K562 (cell line): ENCODE results near the gene ZNF628. TPM values are rescaled to one million over a fixed set of nuclear protein-coding genes. Genes with fewer than 3 reads are reported as not detected.
A peak's percentile ranks its signal among the peaks of the same experiment; 100 is the strongest.

Experiments used
- ATAC-seq: fragments of 200-7000 bp; cut with Tn5 transposase; 3 replicates; pipeline ENCODE4 v1.9.1; 2020; ENCODE audit warnings: moderate library complexity
- BruUV-seq: library from RNA; stranded (reverse); fragments of 400-500 nt; replicated peaks from 2 replicates; lab custom pipeline; 2021; lab: Mats Ljungman, UMichigan
- CTCF ChIA-PET: fragments of 300-600 bp; formaldehyde crosslinking; extraction: SDS; loops from one replicate; lab custom pipeline; 2021; ENCODE audit warnings: low intra/inter-chr PET ratio; lab: Yijun Ruan, JAX
- POLR2A ChIA-PET: fragments of 300-600, 350-650 bp; sonication (Branson Sonifier 250); formaldehyde crosslinking; extraction: SDS; loops from one replicate; lab custom pipeline; 2021; ENCODE audit warnings: antibody characterized with exemption, inconsistent platforms; lab: Yijun Ruan, JAX
- DNase-seq, 4 experiments: peaks; one replicate each; pipeline versions ENCODE4 v3.0.0 to v3.0.0-alpha.2; 2011 to 2018; ENCODE audit warnings: low spot score in 3 of 4, mixed read lengths in 3 of 4; ENCODE audit errors: extremely low read depth in 1 of 4
- FAIRE-seq: peaks from 2 replicates; lab custom pipeline; 2011; peaks lifted over from hg19 to GRCh38; lab: Jason Lieb, UNC
- H2AFZ ChIP-seq: 2 replicates; pipeline ENCODE4 v1.6.0; 2011; ENCODE audit warnings: low read depth, low read length, control low read depth, inconsistent platforms
- H3K27ac ChIP-seq: fragments of 200-600 bp; 3 replicates; pipeline ENCODE4 v1.8.0; 2011; ENCODE audit warnings: low read depth, mild to moderate bottlenecking, control low read depth, inconsistent platforms, low read length, moderate library complexity, mixed read lengths; ENCODE audit errors: extremely low read depth
- H3K27me3 ChIP-seq, 2 experiments: fragments of 300-600 bp in 1 of 2; 2 replicates in 1 of 2; 3 replicates in 1 of 2; pipeline versions ENCODE4 v1.6.0 to v1.8.0; 2011; ENCODE audit warnings: inconsistent platforms in 2 of 2, low read length in 2 of 2, mild to moderate bottlenecking in 1 of 2, mixed read lengths in 1 of 2, moderate library complexity in 1 of 2; ENCODE audit not compliant: control insufficient read depth in 2 of 2, insufficient read depth in 2 of 2
- H3K36me3 ChIP-seq: fragments of 300-600 bp; 3 replicates; pipeline ENCODE4 v1.8.0; 2011; ENCODE audit warnings: mild to moderate bottlenecking, low read length, inconsistent platforms; ENCODE audit not compliant: control insufficient read depth, insufficient read depth
- H3K4me1 ChIP-seq, 2 experiments: fragments of 200-600 bp in 1 of 2; replicated peaks in 1 of 2; 2 replicates in 1 of 2; 3 replicates in 1 of 2; pipeline versions ENCODE4 v1.5.1 to v1.8.0; 2011; ENCODE audit warnings: inconsistent platforms in 2 of 2, low read length in 2 of 2, mild to moderate bottlenecking in 1 of 2, mixed read lengths in 1 of 2, moderate library complexity in 1 of 2; ENCODE audit not compliant: control insufficient read depth in 2 of 2, insufficient read depth in 2 of 2
- H3K4me2 ChIP-seq: 2 replicates; pipeline ENCODE4 v1.6.1; 2011; ENCODE audit warnings: low read length, control low read depth, inconsistent platforms, mixed read lengths; ENCODE audit not compliant: insufficient read depth
- H3K4me3 ChIP-seq: fragments of 200-600 bp; sonication (generic), shearing (Covaris generic); 2 replicates; pipeline ENCODE4 v1.5.1; 2016; ENCODE audit warnings: control low read depth, inconsistent platforms
- H3K79me2 ChIP-seq: fragments of 200-600 bp; 3 replicates; pipeline ENCODE4 v1.8.0; 2011; ENCODE audit warnings: low read length, inconsistent platforms; ENCODE audit not compliant: control insufficient read depth, insufficient read depth
- H3K9ac ChIP-seq, 2 experiments: 2 replicates each; pipeline versions ENCODE4 v1.6.0 to v1.6.1; 2011; ENCODE audit warnings: low read depth in 2 of 2, low read length in 2 of 2, control low read depth in 1 of 2, inconsistent platforms in 1 of 2, mild to moderate bottlenecking in 1 of 2, mixed read lengths in 1 of 2; ENCODE audit not compliant: insufficient read depth in 1 of 2
- H3K9me1 ChIP-seq: one replicate; pipeline ENCODE4 v1.6.0; 2011; ENCODE audit warnings: inconsistent platforms, mild to moderate bottlenecking, low read length, moderate library complexity; ENCODE audit not compliant: control insufficient read depth, insufficient read depth
- H3K9me3 ChIP-seq: replicated peaks from 2 replicates; pipeline ENCODE4 v1.5.1; 2011; ENCODE audit warnings: low read depth, low read length, inconsistent platforms; ENCODE audit not compliant: control insufficient read depth, insufficient read depth
- H4K20me1 ChIP-seq: replicated peaks from 2 replicates; pipeline ENCODE4 v1.6.1; 2011; ENCODE audit warnings: low read length, inconsistent platforms, mixed read lengths; ENCODE audit not compliant: control insufficient read depth, insufficient read depth
- CXXC5 ChIP-seq: fragments of 250-450 bp; sonication (Bioruptor Pico); IDR thresholded peaks from 2 replicates; pipeline ENCODE4 v1.8.0; 2022; ENCODE audit warnings: inconsistent platforms, mild to moderate bottlenecking, moderate library complexity
- FIP1L1 ChIP-seq: fragments of 200-400 bp; formaldehyde crosslinking; IDR thresholded peaks from 2 replicates; pipeline ENCODE4 v1.6.1; 2018; ENCODE audit warnings: mild to moderate bottlenecking, low read depth, low read length; ENCODE audit not compliant: poor library complexity, severe bottlenecking
- HES1 ChIP-seq: fragments of 450-650 bp; IDR thresholded peaks from 2 replicates; pipeline ENCODE4 v1.6.1; 2016; ENCODE audit warnings: low read depth, mild to moderate bottlenecking, moderate library complexity
- HNRNPL ChIP-seq: fragments of 200-400 bp; formaldehyde crosslinking; IDR thresholded peaks from 2 replicates; pipeline ENCODE4 v1.6.1; 2017; ENCODE audit warnings: low read depth, mild to moderate bottlenecking, low read length
- MAFK ChIP-seq: IDR thresholded peaks from 2 replicates; pipeline ENCODE4 v1.6.1; 2011; ENCODE audit warnings: low read length, improper control_type of control experiment
- PHTF2 ChIP-seq: fragments of 250-450 bp; sonication (Bioruptor Pico); IDR thresholded peaks from 2 replicates; pipeline ENCODE4 v1.5.0; 2021; ENCODE audit warnings: mild to moderate bottlenecking
- POLR2G ChIP-seq: fragments of 200-400 bp; formaldehyde crosslinking; IDR thresholded peaks from 2 replicates; pipeline ENCODE4 v1.6.1; 2017; ENCODE audit warnings: low read depth, mild to moderate bottlenecking, antibody characterized with exemption, low read length, moderate library complexity
- PTRF ChIP-seq: fragments of 450-650 bp; IDR thresholded peaks from 2 replicates; pipeline ENCODE4 v1.6.1; 2016; ENCODE audit warnings: mild to moderate bottlenecking, missing genetic modification characterization, missing compliant biosample characterization
- ZNF740 ChIP-seq, 3 experiments: fragments of 200-800 bp in 1 of 3; sonication (Bioruptor generic) in 1 of 3; sonication (generic) in 1 of 3; formaldehyde crosslinking in 1 of 3; IDR thresholded peaks; 2 replicates each; pipeline versions ENCODE4 v1.6.1 to v1.8.0; 2016 to 2022; ENCODE audit warnings: mild to moderate bottlenecking in 2 of 3, missing compliant biosample characterization in 2 of 3, missing genetic modification characterization in 2 of 3, missing genetic modification reagents in 1 of 3
- WGBS: fragments of 100-300 bp; shearing (Covaris generic); methylation state at CpG from one replicate; pipeline ENCODE4 v1.1.6; 2016; ENCODE audit warnings: low coverage, mixed read lengths; ENCODE audit not compliant: insufficient coverage; ENCODE audit errors: missing lambda C conversion rate; 5-methylcytosine and 5-hydroxymethylcytosine counted together
- in situ Hi-C: fragments of 300-500 bp; cut with MboI; formaldehyde crosslinking; loops from 4 replicates; pipeline ENCODE4 v1.15.0; 2018; ENCODE audit warnings: inconsistent platforms, mixed read lengths
- intact Hi-C: fragments of 100-400 bp; cut with micrococcal nuclease; formaldehyde crosslinking; loops from 2 replicates; pipeline ENCODE4 v1.14.2; 2022
- polyA plus RNA-seq, 8 experiments: library from polyadenylated mRNA; depleted of rRNA in 4 of 8; stranded (reverse) in 5 of 8; unstranded in 3 of 8; fragments of >200 nt; fragmentation: Nextera tagmentation in 2 of 8; fragmentation: Illumina TruSeq in 1 of 8; extraction: Ambion mirVana in 2 of 8; extraction: Trizol in 1 of 8; gene quantifications; 2 replicates each; pipeline versions ENCODE4 v1.2.1 to v1.2.3, GENCODE V29; 2011 to 2014; ENCODE audit warnings: inconsistent platforms in 1 of 8, missing spikeins in 1 of 8
- total RNA-seq, 7 experiments: library from RNA; depleted of rRNA in 6 of 7; stranded (reverse); fragments of >200 nt in 6 of 7; fragmentation: Illumina TruSeq in 2 of 7; extraction: Trizol in 2 of 7; gene quantifications; 2 replicates each; pipeline versions ENCODE4 v1.2.1 to v1.2.3, GENCODE V29; 2011 to 2021; ENCODE audit warnings: low replicate concordance in 1 of 7

Gene ZNF628
- total and polyA plus RNA-seq, 9 of the 15 experiments (the other 6 are each of a cell fraction or from before 2014, with no cell fraction given): 0.13 to 13.6 (median 2.2) TPM; not detected in 3

GRCh38 chr19:55490478-55491432, 14.3 kb downstream of the ZNF628 start:
- Histone ChIP-seq H3K4me2 (no peak overlapping the region), H3K9ac (no peak overlapping the region), H3K27me3 (peaks cover 0 to 4% of the 10 kb centered on the region in 2 experiments; a peak in 1 of 5 replicates), H3K9me1 (no peaks in the 10 kb centered on the region), H2AFZ (no peak overlapping the region), H3K27ac (no peak overlapping the region), H3K4me1 (peaks cover 34 to 79% of the 10 kb centered on the region in 2 experiments), H3K79me2 (peaks cover 5% of the 10 kb centered on the region; the same call in 2 of the 3 replicates), H3K4me3 (no peak overlapping the region), H3K36me3 (peaks cover 4% of the 10 kb centered on the region; the same call in 2 of the 3 replicates), H3K9me3 (no peaks in the 10 kb centered on the region), H4K20me1 (no peaks in the 10 kb centered on the region)
- intact Hi-C loops: no loop called here
- ATAC-seq (no peak), DNase-seq (no peak), FAIRE-seq (no peak)
- BruUV-seq: no TSS peak
- TF ChIP-seq ZNF740 (CRISPR knock-in tag; IDR thresholded peaks at IDR 0.05) (0 out of 2 replicates have a peak, but pooled peaks have one; percentile 58), ZNF740 (tag; IDR thresholded peaks at IDR 0.05) (no peak), HNRNPL (0 out of 2 replicates have a peak, but pooled peaks have one; percentile 38), MAFK (no peak), HES1 (no peak), CXXC5 (CRISPR knock-in tag) (no peak), FIP1L1 (peak; percentile 53), POLR2G (peak; percentile 66), PTRF (tag) (no peak), PHTF2 (no peak)
- POLR2A ChIA-PET: interaction anchor here (0.7 to 2.3 kb wide), 6 partner anchors 8 to 107 kb away, joined by 3 to 5 read pairs (median 3); partner anchors contain the start of gene TMEM238
- CTCF ChIA-PET: no interaction called here
- in situ Hi-C loops: no loop called here
- WGBS: 72% methylated on average over 29 of the region's 52 CpGs
